ENCODE results near the gene CTTN. TPM values are rescaled to one million over a fixed set of nuclear protein-coding genes. Genes with fewer than 3 reads are reported as not detected.
"Not testable (repeated sequence)": the region's sequence is repeated elsewhere in the genome, so short reads cannot be mapped to it uniquely, and the experiment has no call there.

The CTTN gene
- polyA plus RNA-seq, 1 donor = 110 TPM

GRCh38 chr11:70429724-70430521 lies 31.6 kb downstream of the CTTN start:
- no peak for DNase-seq

- DNase-seq = no peak
Measured at GRCh38 chr11:70430671-70431574, 32.6 kb downstream of the CTTN start.

- no peak for DNase-seq
Measured at GRCh38 chr11:70431611-70432010, 33.3 kb downstream of the CTTN start.

GRCh38 chr11:70432065-70432464 lies 33.7 kb downstream of the CTTN start:
- DNase-seq = no peak

- no peak for DNase-seq
Measured at GRCh38 chr11:70432580-70432979, 34.3 kb downstream of the CTTN start.

- no peak for DNase-seq
Measured at GRCh38 chr11:70433038-70433437, 34.7 kb downstream of the CTTN start.

GRCh38 chr11:70433526-70433925 lies 35.2 kb downstream of the CTTN start:
- no peak for DNase-seq

- DNase-seq = no peak
Measured at GRCh38 chr11:70433966-70434812, 35.9 kb downstream of the CTTN start.

- no peak for DNase-seq
Measured at GRCh38 chr11:70434813-70435278, 36.5 kb downstream of the CTTN start.

- DNase-seq = no peak
Measured at GRCh38 chr11:70435361-70435760, 37.0 kb downstream of the CTTN start.

GRCh38 chr11:70435765-70436500 lies 37.6 kb downstream of the CTTN start:
- no peak for DNase-seq

GRCh38 chr11:70436501-70436860 lies 38.2 kb downstream of the CTTN start:
- DNase-seq = no peak

GRCh38 chr11:70437111-70437784 lies 38.9 kb downstream of the CTTN start:
- no peak for DNase-seq

- DNase-seq = no peak
Measured at GRCh38 chr11:70440206-70440605, 41.9 kb downstream of the CTTN start.

- no peak for DNase-seq
Measured at GRCh38 chr11:70443773-70444030, 45.4 kb downstream of the CTTN start.

GRCh38 chr11:70445091-70445490 lies 46.8 kb downstream of the CTTN start:
- DNase-seq = no peak

- DNase-seq = no peak
Measured at GRCh38 chr11:70445605-70446004, 47.3 kb downstream of the CTTN start.

- no peak for DNase-seq
Measured at GRCh38 chr11:70448983-70449567, 50.7 kb downstream of the CTTN start.

- no peak for DNase-seq
Measured at GRCh38 chr11:70454197-70454767, 56.0 kb downstream of the CTTN start.

- not testable (repeated sequence) for DNase-seq
Measured at GRCh38 chr11:70454811-70455210, 56.5 kb downstream of the CTTN start.

- no peak for DNase-seq
Measured at GRCh38 chr11:70455354-70455753, 57.0 kb downstream of the CTTN start.
